OCI-LY1 (cell line): ENCODE results near the gene PARD3B.

Experiments used
- EZH2 ChIP-seq: fragments of 200-600 bp; sonication (generic), shearing (Covaris generic); IDR thresholded peaks from 2 replicates; pipeline ENCODE4 v1.8.0; 2017; ENCODE audit warnings: borderline replicate concordance, mixed run types, mild to moderate bottlenecking, antibody characterized with exemption, low read length, moderate library complexity, mixed read lengths
- TF ChIP-seq, protein P1 (sequence below): fragments of 200-600 bp; sonication (generic), shearing (Covaris generic); IDR thresholded peaks from 2 replicates; pipeline ENCODE4 v1.5.1; 2017; ENCODE audit warnings: mild to moderate bottlenecking, antibody characterized with exemption, low read length, moderate library complexity, mixed read lengths

DNA sequence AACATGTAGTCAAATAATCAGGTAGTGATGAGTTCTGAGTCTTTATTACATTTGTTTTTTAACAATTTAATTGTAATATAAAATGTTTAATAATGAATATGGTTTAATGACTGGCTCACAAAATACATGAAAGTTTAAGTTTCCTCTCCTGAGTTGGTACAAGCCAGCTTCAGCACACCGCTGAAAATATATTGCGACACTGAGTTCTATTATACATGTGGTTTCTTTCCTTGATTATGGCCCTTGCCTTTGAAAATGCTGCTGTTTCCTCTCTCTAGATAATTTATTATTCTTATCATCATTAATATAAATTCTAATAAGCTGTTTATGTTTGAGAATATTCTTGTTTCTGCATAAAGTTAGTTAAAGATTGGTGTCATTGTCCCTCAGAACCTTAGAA lies 249.3 kb downstream of the PARD3B start:
- TF ChIP-seq, protein P1, sequence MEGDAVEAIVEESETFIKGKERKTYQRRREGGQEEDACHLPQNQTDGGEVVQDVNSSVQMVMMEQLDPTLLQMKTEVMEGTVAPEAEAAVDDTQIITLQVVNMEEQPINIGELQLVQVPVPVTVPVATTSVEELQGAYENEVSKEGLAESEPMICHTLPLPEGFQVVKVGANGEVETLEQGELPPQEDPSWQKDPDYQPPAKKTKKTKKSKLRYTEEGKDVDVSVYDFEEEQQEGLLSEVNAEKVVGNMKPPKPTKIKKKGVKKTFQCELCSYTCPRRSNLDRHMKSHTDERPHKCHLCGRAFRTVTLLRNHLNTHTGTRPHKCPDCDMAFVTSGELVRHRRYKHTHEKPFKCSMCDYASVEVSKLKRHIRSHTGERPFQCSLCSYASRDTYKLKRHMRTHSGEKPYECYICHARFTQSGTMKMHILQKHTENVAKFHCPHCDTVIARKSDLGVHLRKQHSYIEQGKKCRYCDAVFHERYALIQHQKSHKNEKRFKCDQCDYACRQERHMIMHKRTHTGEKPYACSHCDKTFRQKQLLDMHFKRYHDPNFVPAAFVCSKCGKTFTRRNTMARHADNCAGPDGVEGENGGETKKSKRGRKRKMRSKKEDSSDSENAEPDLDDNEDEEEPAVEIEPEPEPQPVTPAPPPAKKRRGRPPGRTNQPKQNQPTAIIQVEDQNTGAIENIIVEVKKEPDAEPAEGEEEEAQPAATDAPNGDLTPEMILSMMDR, result no peak
- TF ChIP-seq EZH2, result no peak
